HG02970 (cell line): ENCODE results near the gene FCRL2.

Experiments
- ATAC-seq: cut with Tn5 transposase; IDR thresholded peaks from one replicate; pipeline ENCODE4 v1.9.1; 2021; ENCODE audit warnings: mild to moderate bottlenecking, moderate library complexity, moderate number of reproducible peaks; ENCODE audit not compliant: unreplicated experiment, low FRiP score

Gene FCRL2

GRCh38 chr1:157776971-157777391, at the start of gene FCRL2:
Gene FCRL2, minus strand, starts transcription at chr1:157777132. Its CDS starts 59 bp downstream, at chr1:157777073.
- no peak for ATAC-seq

- ATAC-seq: no peak
Measured at GRCh38 chr1:157820299-157820698, 43.4 kb upstream of the FCRL2 start.

- no peak for ATAC-seq
Measured at GRCh38 chr1:157819896-157820295, 43.0 kb upstream of the FCRL2 start, which contains the start of gene FCRL1. Gene FCRL1, minus strand, starts transcription at chr1:157820120. Its CDS starts 83 bp downstream, at chr1:157820037.

GRCh38 chr1:157819215-157819614, 42.3 kb upstream of the FCRL2 start:
- ATAC-seq: no peak

- no peak for ATAC-seq
Measured at GRCh38 chr1:157813269-157813668, 36.3 kb upstream of the FCRL2 start.

- ATAC-seq: peak; percentile 83
Measured at GRCh38 chr1:157806431-157807149, 29.7 kb upstream of the FCRL2 start.

GRCh38 chr1:157803851-157804250, 26.9 kb upstream of the FCRL2 start:
- no peak for ATAC-seq

- no peak for ATAC-seq
Measured at GRCh38 chr1:157799996-157800395, 23.1 kb upstream of the FCRL2 start.

GRCh38 chr1:157798211-157798610, 21.3 kb upstream of the FCRL2 start:
- no peak for ATAC-seq

GRCh38 chr1:157785248-157785647, 8.3 kb upstream of the FCRL2 start:
- ATAC-seq: no peak

GRCh38 chr1:157784801-157785200, 7.9 kb upstream of the FCRL2 start:
- ATAC-seq: no peak

- no peak for ATAC-seq
Measured at GRCh38 chr1:157782931-157783330, 6.0 kb upstream of the FCRL2 start.

- ATAC-seq: no peak
Measured at GRCh38 chr1:157781048-157781447, 4.1 kb upstream of the FCRL2 start.

GRCh38 chr1:157775101-157775870, 1.6 kb downstream of the FCRL2 start:
- ATAC-seq: no peak

- no peak for ATAC-seq
Measured at GRCh38 chr1:157774412-157774811, 2.5 kb downstream of the FCRL2 start.

- no peak for ATAC-seq
Measured at GRCh38 chr1:157773493-157774350, 3.2 kb downstream of the FCRL2 start.

- no peak for ATAC-seq
Measured at GRCh38 chr1:157771661-157772425, 5.1 kb downstream of the FCRL2 start.

GRCh38 chr1:157770442-157771043, 6.4 kb downstream of the FCRL2 start:
- no peak for ATAC-seq

GRCh38 chr1:157766792-157767191, 10.1 kb downstream of the FCRL2 start:
- ATAC-seq: no peak

GRCh38 chr1:157758018-157758417, 18.9 kb downstream of the FCRL2 start:
- no peak for ATAC-seq
